GM21786 (cell line): Measurements from ENCODE around the gene CFP.

Source experiments
- ATAC-seq: cut with Tn5 transposase; IDR thresholded peaks from one replicate; pipeline ENCODE4 v1.9.1; 2021; ENCODE audit not compliant: unreplicated experiment

CFP gene

GRCh38 chrX:47576021-47576898 is 53.5 kb downstream of the CFP start:
- ATAC-seq = no peak

- no peak for ATAC-seq
These were observed 55.0 kb downstream of the CFP start for GRCh38 chrX:47574547-47575301.

- no peak for ATAC-seq
These were observed 55.6 kb downstream of the CFP start for GRCh38 chrX:47574076-47574546.

GRCh38 chrX:47573341-47574075 is 56.2 kb downstream of the CFP start:
- ATAC-seq = no peak
